GM18907 (cell line): ENCODE results near the gene SPAG4.

Source experiments
- ATAC-seq: cut with Tn5 transposase; IDR thresholded peaks from one replicate; pipeline ENCODE4 v1.9.1; 2021; ENCODE audit warnings: mild to moderate bottlenecking, moderate library complexity; ENCODE audit not compliant: unreplicated experiment

The SPAG4 gene

GRCh38 chr20:35598899-35599775 is 16.5 kb upstream of the SPAG4 start:
- ATAC-seq, result no peak

GRCh38 chr20:35599776-35600120 is 15.9 kb upstream of the SPAG4 start:
- no peak for ATAC-seq

GRCh38 chr20:35600176-35600992 is 15.2 kb upstream of the SPAG4 start:
- no peak for ATAC-seq

- ATAC-seq, result peak; percentile 56
These were observed 14.3 kb upstream of the SPAG4 start for GRCh38 chr20:35600993-35601973.

GRCh38 chr20:35601990-35602389 is 13.6 kb upstream of the SPAG4 start:
- ATAC-seq, result no peak

GRCh38 chr20:35602851-35603495 is 12.7 kb upstream of the SPAG4 start:
- ATAC-seq, result no peak

- no peak for ATAC-seq
These were observed 11.8 kb upstream of the SPAG4 start for GRCh38 chr20:35603695-35604448.

- no peak for ATAC-seq
These were observed 11.2 kb upstream of the SPAG4 start for GRCh38 chr20:35604449-35604747.

GRCh38 chr20:35606127-35606526 is 9.5 kb upstream of the SPAG4 start:
- ATAC-seq, result no peak

GRCh38 chr20:35607003-35607735 is 8.5 kb upstream of the SPAG4 start:
- ATAC-seq, result no peak

- ATAC-seq, result no peak
These were observed 4.7 kb upstream of the SPAG4 start for GRCh38 chr20:35610833-35611427.

- peak; percentile 23 for ATAC-seq
These were observed 4.1 kb upstream of the SPAG4 start for GRCh38 chr20:35611482-35611881.

GRCh38 chr20:35616465-35617396 is 1.1 kb downstream of the SPAG4 start:
- no peak for ATAC-seq

GRCh38 chr20:35617397-35618262 is 2.0 kb downstream of the SPAG4 start:
- no peak for ATAC-seq

- no peak for ATAC-seq
These were observed 2.9 kb downstream of the SPAG4 start for GRCh38 chr20:35618263-35619131.
